Activated T-cell treated with anti-CD3 and anti-CD28 coated beads for 4 hours (primary cell): Measurements from ENCODE around the gene RLN3.

ENCODE experiments used
- DNase-seq: peaks from one replicate; pipeline ENCODE4 v3.0.0-alpha.2; 2020

The RLN3 gene, protein sequence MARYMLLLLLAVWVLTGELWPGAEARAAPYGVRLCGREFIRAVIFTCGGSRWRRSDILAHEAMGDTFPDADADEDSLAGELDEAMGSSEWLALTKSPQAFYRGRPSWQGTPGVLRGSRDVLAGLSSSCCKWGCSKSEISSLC

DNA sequence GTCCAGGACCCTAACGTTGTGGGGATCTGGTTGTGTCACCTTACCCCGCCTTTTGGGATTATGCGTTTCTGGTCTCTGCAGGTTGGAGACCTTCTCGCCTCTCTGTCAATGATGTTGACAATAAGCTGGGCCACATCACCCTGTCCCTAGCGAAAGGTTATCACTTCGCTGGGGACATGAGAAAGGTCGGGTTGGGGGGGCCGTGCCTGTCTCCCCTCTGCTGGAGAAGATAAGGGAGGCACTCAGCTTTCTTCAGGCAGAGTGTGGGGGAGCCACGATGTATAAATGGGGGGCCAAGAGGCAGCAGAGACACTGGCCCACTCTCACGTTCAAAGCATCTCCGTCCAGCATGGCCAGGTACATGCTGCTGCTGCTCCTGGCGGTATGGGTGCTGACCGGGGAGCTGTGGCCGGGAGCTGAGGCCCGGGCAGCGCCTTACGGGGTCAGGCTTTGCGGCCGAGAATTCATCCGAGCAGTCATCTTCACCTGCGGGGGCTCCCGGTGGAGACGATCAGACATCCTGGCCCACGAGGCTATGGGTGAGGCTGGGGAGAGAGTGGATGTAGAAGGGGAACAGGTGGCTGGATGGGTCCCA is at the start of gene RLN3:
TSS of gene RLN3 (plus strand) at position 293 of the 595 bp plus-strand sequence. CDS start at position 350, 57 bp downstream.
- no peak for DNase-seq

DNA sequence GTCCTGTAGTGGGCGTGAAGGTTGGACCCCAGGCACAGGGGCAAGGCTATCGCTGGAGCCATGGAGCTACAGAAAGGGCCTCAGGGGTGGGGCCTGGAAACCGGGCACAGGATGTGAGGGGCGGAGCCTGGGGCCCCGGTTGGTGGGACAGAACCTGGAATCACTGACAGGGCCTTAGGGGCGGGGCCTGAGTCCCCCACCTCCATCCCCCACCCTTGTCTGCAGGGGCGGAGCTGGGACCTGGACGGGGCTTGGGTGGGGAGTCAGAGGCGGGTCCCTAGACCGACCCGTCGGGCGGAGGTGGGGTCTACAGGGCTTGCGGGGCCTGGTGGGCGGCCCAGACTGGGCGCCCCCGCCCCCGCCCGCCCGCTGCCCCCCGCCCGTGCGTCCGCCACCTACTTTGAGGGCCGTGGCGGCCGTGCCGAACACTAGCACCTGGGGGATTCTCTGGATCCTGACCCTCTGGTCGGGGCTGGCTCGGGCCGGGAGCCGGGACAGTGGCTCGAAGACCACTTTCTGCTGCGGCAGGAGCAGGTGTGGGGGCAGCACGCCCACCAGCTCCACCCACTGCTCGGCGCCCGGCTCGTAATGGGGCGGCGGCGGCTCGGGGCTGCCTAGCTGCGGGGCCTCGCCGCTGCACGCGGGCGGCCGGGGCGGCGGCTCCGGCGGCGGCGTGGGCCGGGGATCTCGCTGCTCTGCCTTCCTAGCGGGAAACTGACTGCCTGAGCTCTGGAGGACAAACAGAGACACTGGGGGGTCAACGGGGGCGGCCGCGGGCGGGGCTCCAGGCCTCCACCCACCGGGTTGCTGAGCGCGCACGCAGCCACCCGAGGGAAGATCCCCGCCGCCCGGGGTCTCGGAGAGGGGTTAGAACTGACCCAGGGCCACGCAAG is 49.4 kb upstream of the RLN3 start:
- no peak for DNase-seq

DNA sequence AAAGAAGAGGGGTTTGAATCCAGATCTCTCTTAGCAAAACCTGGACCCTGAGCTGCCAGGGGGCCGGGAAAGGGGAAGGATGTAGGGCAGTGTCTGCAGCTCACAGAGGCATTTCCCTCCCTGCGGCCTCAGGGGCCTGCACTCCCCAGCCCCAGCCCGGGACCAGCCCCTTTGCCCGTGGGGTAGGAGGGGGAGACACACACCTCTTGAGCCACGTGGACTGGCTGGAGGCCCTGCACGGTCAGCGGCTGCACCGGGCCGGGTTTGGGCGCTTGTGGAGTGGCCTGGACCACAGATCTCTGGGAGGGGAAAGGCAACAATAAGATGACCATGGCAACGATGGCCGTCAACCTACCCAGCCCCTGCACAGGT is 48.7 kb upstream of the RLN3 start:
- no peak for DNase-seq

DNA sequence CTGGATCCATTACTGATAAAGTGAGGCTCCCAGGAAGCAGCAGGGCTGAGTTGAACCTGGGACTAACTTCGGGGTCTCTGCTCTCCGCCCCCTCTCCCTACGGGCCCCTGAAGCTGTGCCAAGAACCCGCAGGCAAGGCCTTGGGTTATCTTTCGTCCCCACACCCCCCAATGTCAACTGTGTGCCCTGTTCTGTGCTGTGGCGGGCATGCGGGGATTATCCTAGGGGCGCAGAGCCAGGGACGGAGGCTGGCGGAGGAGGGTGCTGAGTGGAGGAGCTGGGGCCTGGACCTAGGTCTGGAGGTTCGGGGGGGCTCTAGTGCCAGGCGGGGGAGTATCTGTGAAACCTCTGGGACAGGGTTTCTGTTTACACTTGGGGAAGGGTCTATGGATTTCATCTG is 48.3 kb upstream of the RLN3 start:
- no peak for DNase-seq

DNA sequence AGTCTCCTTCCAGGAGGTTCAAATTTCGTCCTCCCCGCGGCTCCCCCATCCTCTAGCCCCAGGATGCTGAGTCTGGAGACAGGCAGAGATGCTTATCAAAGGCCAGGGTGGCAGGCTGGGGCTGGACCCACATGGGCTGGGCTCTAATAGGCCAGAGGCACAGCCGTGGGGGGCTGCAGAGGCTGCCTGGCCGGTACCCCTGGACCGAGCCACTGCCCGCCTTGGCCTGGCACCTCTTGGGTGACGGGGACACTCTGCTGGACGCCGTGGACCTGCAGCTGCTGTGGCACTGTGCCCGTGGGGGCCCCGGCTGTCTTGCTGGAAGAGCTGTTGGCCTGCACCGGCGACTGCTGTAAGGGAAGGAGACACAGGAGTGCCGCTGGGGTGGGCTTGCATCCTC is 47.6 kb upstream of the RLN3 start:
- DNase-seq = no peak

DNA sequence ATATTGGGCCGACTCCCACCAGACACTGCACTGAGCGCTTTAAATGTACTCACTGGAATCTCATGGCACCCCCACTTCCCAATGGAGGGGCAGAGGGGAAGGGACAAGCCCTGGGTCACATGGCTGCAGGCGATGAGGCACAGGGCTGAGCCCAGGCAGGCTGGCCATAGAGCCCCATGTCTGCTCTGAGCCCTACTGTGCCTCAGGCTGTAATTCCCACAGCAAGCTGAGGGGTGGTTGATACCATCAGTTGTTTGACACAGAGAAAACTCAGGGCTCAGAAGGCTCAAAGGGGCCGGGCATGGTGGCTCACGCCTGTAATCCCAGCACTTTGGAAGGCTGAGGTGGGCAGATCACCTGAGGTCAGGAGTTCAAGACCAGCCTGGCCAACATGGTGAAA is 46.9 kb upstream of the RLN3 start:
- no peak for DNase-seq

DNA sequence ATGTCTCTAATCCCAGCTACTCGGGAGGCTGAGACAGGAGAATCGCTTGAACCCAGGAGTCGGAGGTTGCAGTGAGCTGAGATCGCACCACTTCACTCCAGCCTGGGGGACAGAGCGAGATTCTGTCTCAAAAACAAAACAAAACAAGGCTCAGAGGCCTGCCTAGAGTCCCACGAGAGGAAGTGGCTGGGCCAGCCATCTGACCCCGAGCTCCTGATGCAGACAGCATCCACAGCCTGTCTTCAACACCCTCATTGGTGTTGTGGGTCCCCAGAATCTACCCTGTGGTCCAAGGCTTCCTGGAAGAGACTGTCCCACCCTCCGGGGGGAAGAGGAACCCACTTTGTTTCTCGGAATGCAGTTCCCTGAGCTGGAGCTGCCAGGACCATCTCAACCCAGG is 46.5 kb upstream of the RLN3 start:
- no peak for DNase-seq

DNA sequence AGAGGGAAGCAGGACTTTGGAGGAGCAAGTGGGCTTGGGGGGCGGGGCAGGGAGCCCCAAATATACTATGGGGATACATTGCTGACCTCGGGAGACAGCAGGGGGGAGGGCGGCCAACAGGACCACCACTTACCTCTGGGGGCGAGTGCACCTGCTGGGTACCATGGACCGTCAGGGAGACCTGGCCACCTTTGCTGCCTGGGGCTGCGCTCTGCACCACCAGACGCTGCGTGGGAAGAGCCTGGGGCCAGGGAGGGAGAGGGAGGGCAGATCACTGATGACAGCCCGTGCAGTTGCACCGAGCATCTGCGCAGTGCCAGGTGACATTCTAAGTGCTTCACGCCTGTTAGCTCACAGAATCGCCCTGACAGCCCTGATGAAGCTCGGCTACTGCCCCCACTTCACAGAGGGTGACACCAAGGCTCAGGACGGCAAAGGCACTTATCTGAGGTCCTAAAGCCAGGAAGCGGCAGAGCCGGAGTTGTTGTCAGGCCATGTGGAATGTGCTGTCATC is 45.9 kb upstream of the RLN3 start:
- DNase-seq = no peak

DNA sequence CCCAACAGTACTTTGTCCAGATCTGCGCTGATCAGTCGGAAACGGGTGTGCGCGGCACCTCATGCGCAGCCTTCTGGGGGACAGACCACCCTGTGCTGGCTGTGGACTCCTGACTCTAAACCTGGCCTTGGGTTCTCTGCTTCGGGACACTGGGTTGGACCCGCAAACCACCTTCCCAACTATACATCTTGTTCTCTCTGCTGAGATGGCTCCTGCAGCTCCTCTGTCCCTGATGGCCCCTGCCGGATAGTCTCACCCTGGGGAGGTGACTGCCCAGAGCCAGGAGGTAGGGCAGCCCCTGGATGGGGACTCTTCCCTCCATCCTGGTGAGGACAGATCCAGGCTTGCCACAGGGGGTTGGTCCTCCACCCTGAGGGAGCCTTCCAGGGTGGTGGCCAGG is 45.2 kb upstream of the RLN3 start:
- DNase-seq = no peak

DNA sequence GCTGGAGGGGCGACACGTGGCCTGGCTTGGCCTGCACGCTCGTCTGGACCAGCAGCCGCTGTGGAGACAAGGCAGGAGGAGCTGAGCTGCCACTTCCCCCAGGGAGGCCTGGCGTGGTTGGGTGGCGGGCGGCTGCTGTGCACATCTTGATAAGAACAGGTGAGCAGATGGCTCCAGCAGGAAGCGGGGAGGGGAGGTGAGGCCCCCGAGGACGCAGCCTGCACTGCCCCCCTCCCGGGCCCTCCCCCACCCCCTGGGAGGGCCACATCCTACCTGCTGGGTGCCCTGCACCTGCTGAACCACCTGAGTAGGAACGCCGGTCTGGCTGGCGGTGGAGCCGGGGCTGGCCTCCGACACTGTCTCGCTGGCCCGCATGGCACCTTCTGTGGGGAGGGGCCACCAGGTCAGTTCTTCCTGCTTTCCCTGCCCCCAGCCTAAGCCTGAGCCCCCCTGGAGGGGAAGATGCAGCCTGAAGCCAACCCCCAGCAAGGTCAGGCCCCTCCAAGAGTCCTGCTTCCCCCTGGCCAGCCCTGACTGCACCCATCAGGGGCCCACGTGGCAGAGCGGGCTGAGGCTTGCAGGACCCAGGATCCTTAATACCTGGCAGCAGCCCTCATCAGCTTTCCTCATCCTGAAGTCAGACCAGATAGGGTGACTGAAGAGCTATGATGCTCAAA is 44.6 kb upstream of the RLN3 start:
- no peak for DNase-seq

DNA sequence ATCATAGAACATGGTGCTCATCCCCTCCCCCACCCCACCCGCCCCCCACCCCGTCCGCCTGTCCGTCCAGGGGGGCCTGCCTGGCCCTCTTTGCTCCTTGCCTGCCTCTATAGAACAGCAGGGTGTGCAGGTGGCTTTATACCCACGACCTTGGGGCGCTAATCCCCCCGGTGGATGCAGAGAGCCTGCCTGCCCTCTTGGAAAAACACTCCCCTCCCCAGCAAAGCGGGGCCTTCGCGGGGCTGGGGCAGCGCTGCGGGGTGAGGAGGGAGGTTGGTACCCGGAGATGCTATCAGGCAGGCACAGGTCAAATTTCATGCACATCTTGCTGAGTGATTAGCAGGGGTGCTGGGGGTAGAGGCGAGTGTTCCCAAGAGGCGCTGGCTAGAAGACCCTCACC is 43.8 kb upstream of the RLN3 start:
- no peak for DNase-seq

DNA sequence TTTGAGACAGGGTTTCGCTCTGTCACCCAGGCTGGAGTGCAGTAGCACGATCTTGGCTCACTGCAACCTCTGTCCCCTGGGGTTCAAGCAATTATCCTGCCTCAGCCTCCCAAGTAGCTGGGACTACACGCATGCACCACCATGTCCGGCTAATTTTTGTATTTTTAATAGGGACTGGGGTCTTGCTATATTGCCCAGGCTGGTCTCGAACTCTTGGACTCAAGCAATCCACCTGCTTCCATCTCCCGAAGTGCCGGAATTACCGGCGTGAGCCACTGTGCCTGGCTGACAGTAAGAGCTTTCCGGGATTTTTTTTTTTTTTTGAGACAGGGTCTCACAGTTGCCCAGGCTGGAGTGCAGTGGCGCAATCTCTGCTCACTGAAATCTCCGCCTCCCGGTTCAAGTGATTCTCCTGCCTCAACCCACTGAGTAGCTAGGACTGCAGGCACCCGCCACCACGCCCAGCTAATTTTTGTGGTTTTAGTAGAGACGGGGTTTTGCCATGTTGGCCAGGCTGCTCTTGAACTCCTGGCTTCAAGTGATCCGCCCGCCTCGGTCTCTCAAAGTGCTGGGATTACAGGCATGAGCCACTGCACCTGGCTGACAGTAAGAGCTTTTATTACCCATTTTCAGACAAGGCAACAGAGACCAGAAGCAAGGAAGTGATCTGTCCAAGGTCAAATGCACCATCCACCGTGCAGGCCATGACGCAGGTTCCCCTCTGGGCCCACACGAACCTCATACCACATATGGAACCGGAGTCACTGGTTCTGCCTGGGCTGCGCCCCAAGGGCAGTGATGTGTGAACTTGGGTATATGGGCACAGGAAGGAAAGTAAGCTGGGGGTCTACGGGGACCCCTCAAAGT is 42.8 kb upstream of the RLN3 start:
- DNase-seq = no peak

DNA sequence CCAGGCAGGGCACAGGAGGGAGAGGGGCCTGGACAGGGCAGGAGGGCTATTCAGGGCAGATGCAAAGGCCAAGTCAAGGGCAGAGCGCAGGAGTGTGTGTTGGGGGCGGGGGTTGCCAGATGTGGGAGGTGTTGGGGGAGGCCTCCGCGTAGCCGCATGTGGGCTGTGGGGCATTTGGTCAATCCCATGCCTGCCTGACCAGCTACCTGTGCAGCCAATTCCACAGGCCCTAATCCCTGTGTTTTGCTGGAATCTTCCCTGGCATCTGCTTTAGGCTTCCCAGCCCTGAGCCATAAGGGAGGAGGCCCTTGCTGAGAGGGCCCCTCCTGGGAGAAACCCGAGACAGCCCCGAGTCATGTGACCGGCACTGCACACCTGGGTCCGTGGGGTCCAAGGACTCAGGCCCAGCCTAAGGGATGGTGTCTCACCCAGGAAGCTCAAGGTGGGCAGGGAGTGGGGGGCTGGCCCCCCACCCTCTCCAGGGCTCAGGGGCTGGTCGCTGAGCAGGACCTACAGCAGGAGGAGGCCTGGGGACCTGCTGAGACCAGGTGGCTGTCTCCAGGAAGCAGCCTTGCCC is 42.1 kb upstream of the RLN3 start:
- no peak for DNase-seq

DNA sequence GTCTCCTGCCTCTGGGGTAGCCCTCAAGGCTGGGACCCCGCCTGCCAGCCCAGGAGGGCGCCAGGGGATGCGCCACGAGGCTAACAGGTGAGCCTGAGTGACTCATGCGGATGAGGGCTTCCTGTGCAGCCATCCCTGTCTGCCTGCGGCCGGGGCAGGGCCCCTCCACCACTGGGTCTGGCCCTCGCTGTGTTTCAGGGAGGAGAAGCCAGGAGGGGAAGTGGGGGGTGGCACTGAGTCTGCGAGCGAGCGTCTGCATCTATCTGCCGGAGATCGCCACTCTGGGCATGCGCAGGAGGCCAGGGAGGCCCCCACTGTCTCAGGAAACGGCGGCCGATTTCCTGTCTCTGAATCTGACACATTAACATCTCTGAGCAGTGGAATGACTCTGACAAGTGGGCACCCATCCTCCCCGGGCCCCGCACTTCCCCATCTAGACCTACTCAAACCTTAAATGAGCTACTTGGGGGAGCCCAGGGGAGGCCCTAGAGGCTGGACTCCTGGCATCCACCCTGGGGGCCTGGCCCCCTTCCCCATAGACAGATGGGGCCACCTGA is 41.5 kb upstream of the RLN3 start:
- DNase-seq = peak; percentile 96

DNA sequence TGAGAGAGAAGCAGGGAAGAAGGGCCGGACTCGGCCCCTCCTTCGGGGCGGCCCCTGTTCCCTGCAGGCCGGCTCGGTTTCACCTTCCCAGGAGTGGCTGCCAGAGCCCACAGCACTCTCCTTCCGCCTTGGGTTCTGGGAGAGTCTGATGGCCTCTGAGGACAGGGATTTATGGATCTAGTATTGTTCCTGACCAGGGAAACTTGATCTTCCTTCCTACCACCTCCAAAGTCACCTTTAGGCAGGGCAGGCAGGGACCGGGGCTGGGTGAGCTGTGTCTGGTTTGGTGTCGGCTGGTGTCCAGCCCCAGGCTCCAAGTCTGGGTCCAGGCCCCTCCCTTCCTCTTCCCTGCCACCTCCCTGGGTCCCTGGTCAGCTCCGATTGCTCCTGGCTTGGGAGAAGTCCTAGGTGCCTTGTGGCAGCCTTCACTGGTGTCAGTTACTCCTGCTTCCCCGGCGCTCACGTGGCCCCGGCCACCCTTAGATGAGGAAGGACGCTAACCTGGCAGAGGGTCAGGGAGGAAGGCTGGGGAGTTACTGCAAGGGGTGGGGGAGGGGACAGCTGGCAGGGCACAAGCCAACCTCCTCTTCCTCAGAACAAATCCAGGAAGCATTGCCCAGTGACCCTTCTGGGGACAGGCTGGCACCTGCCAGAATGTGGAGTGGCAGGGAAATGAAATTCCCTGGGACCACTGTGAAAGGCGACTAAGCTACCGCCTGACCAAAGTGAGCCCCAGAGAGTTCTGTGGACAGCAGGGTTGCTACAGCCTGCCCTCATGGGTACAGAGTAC is 40.7 kb upstream of the RLN3 start:
- no peak for DNase-seq

DNA sequence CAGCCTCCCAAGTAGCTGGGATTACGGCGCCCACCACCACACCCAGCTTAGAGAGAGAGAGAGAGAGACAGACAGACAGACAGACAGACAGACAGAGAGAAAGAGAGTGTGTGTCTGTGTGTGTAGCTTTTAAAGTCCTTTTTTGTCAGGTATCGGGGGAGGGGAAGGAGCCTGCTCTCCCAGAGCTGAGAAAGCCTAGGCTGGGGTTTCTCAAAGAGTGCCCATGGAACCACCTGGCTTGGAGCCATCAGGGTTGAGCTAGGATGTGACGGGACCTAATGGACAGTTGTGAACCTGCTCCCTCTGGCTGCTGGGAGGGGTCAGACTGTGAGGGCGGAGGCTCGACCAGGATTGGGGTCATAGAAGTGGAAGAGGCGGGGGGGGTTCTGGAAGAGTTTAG is 38.5 kb upstream of the RLN3 start:
- no peak for DNase-seq

DNA sequence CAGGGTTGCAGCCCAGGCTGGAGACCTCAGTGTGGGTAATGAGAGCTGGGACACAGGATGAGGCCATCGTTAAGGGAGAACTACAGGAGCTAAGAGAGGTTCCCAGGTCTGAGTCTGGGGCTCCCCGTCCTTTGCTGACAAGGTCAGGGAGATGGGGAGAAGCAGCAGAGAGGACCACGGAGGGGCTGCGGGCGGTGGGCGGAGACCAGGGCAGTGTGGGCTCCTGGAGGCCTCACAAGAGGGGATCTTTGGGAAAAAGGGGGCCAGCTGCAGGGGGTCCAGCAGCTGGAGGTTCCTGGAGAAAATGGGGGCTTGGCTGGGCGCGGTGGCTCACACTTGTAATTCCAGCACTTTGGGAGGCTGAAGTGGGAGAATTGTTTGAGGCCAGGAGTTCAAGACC is 37.9 kb upstream of the RLN3 start:
- no peak for DNase-seq

DNA sequence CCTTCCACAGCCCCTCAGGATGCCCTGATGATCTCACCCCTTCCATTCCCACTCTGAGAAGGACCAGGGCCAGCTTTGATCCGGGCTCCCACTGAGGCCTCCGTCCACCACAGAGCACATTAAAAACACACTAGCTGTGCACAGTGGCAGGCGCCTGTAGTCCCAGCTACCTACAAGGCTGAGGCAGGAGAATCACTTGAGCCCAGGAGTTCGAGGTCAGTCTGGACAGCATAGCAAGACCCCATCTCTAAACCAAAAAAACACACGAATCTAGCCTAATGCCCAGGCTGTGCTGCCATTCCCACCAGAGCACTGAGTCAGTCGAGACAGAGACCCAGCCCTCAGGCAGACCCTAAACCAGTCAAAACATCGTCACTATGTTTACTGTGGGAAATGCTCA is 35.9 kb upstream of the RLN3 start:
- DNase-seq = no peak

DNA sequence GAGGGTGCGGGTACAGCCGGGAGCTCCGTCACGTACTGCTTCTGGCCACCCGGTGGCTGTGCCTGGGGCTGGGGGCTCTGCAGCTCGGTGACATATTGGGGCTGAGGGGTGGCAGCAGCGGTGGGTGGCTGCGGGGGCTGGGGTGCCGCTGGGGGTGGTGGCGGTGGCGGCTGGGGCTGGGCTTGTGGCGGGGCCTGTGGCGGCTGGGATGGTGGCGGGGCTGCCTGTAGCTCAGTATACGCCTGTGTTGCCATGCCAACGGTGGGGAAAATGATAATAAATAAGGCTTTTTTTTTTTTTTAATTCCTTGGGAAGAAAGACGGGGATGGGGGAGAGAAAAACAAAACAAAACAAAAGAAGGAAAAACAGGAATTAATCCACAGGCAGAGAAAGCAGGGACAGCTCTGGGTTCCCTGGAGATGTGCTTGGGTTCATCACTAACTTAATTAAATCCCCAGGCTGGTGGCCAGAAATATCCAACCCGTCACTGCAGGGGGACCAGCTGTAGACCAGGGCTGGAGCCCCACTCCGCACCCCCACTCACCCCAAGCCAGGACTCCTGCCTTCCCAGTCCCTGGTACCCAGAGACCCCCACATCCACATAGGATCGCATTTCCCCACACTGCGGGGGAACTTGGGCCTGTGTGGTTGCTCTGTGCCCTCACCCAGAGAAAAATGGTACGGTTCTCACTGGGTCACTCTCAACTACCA is 34.2 kb upstream of the RLN3 start:
- no peak for DNase-seq

DNA sequence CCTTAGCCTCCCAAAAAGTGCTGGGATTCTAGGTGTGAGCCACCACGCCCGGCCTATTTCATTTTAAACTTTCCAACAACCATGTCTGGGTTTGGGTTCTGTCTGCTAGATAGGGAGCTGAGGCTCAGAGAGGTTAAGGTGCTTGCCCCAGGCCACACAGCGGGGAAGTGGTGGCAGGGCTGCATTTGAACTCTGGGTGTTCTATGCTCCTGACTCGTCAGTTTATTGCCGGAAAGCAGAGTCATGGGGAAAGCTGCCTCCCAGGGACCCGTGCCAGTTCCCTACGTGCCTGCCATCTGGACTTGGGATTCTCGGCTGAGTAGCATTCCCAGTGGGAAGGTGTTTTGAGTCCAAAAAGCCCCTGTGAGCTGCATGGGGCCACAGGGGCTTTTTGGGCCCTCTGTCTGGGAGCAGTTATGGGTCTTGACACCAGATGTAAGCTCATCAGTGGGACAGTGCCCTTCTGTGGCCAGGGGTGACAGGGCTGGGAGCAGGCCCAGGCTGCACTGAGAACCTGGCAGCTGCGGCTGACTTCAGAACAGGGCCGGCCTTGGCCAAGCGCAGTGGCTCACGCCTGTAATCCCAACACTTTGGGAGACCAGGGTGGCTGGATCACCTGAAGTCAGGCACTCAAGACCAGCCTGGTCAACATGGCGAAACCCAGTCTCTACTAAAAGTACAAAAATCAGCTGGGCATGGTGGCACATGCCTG is 32.8 kb upstream of the RLN3 start:
- DNase-seq = no peak
